ENCODE results near the gene FHL3. TPM values are rescaled to one million over a fixed set of nuclear protein-coding genes. Genes with fewer than 3 reads are reported as not detected.

FHL3 gene
- total RNA-seq, 1 donor, result 21.4 TPM

- H2AFZ ChIP-seq (ENCODE audit: low read length), result no peak overlapping the region
- H3K27ac ChIP-seq (ENCODE audit: low read depth, low read length), result no peak overlapping the region
- H3K4me3 ChIP-seq (ENCODE audit: insufficient read depth, low read length), result no peak overlapping the region
These were observed 7.8 kb downstream of the FHL3 start for GRCh38 chr1:37997256-37998088.

GRCh38 chr1:37995751-37996345 lies 9.5 kb downstream of the FHL3 start:
- peaks cover 25% of the 10 kb centered on the region for H3K4me1 ChIP-seq (ENCODE audit: insufficient read depth, low read length)
- TF ChIP-seq CTCF (IDR thresholded peaks at IDR 0.05; ENCODE audit: extremely low read depth, low read depth, low read length), result no peak
- H3K27ac ChIP-seq (ENCODE audit: low read depth, low read length), result no peak overlapping the region
- H3K4me3 ChIP-seq (ENCODE audit: insufficient read depth, low read length), result peak overlapping the region; percentile 70
- H3K9me3 ChIP-seq (ENCODE audit: low read depth, low read length), result no peaks in the 10 kb centered on the region
- DNase-seq (ENCODE audit: insufficient read length, low spot score, missing footprints), result peak; percentile 93
- H2AFZ ChIP-seq (ENCODE audit: low read length), result peak overlapping the region; percentile 72
- H3K4me2 ChIP-seq (ENCODE audit: insufficient read depth, low read length), result peak overlapping the region; percentile 84
- peaks cover 25% of the 10 kb centered on the region for H3K79me2 ChIP-seq (ENCODE audit: insufficient read depth, low read length)
- no peaks in the 10 kb centered on the region for H3K27me3 ChIP-seq (ENCODE audit: insufficient read depth, low read length)
- no peaks in the 10 kb centered on the region for H4K20me1 ChIP-seq (ENCODE audit: insufficient read depth, low read length)
- peaks cover 31% of the 10 kb centered on the region for H3K36me3 ChIP-seq (ENCODE audit: insufficient read depth, low read length)

More at GRCh38 chr1:37997256-37998088, 7.8 kb downstream of the FHL3 start:
- Histone ChIP-seq H3K79me2 (ENCODE audit: insufficient read depth, low read length) (peaks cover 35% of the 10 kb centered on the region), H3K9me3 (ENCODE audit: low read depth, low read length) (no peaks in the 10 kb centered on the region), H3K4me1 (ENCODE audit: insufficient read depth, low read length) (peaks cover 36% of the 10 kb centered on the region), H3K36me3 (ENCODE audit: insufficient read depth, low read length) (peaks cover 31% of the 10 kb centered on the region), H3K27me3 (ENCODE audit: insufficient read depth, low read length) (no peaks in the 10 kb centered on the region), H3K4me2 (ENCODE audit: insufficient read depth, low read length) (no peak overlapping the region), H4K20me1 (ENCODE audit: insufficient read depth, low read length) (no peaks in the 10 kb centered on the region)
- no peak for TF ChIP-seq CTCF (IDR thresholded peaks at IDR 0.05; ENCODE audit: extremely low read depth, low read depth, low read length)
- peak; percentile 54 for DNase-seq (ENCODE audit: insufficient read length, low spot score, missing footprints)

- Histone ChIP-seq H3K27ac (ENCODE audit: low read depth, low read length) (no peak overlapping the region), H3K27me3 (ENCODE audit: insufficient read depth, low read length) (no peaks in the 10 kb centered on the region), H3K4me2 (ENCODE audit: insufficient read depth, low read length) (no peak overlapping the region), H4K20me1 (ENCODE audit: insufficient read depth, low read length) (no peaks in the 10 kb centered on the region), H2AFZ (ENCODE audit: low read length) (no peak overlapping the region), H3K9me3 (ENCODE audit: low read depth, low read length) (no peaks in the 10 kb centered on the region), H3K79me2 (ENCODE audit: insufficient read depth, low read length) (peaks cover 25% of the 10 kb centered on the region), H3K4me1 (ENCODE audit: insufficient read depth, low read length) (peaks cover 17% of the 10 kb centered on the region), H3K36me3 (ENCODE audit: insufficient read depth, low read length) (peaks cover 31% of the 10 kb centered on the region), H3K4me3 (ENCODE audit: insufficient read depth, low read length) (no peak overlapping the region)
- TF ChIP-seq CTCF (IDR thresholded peaks at IDR 0.05; ENCODE audit: extremely low read depth, low read depth, low read length), result no peak
- DNase-seq (ENCODE audit: insufficient read length, low spot score, missing footprints), result peak; percentile 41
These were observed 10.3 kb downstream of the FHL3 start for GRCh38 chr1:37994886-37995566.
